Fibroblast of gingiva (primary cell): Measurements from ENCODE around the gene HMX1.

Source experiments
- DNase-seq: peaks from one replicate; pipeline ENCODE4 v3.0.0-alpha.2; 2011; ENCODE audit warnings: low read depth

Gene HMX1

DNA sequence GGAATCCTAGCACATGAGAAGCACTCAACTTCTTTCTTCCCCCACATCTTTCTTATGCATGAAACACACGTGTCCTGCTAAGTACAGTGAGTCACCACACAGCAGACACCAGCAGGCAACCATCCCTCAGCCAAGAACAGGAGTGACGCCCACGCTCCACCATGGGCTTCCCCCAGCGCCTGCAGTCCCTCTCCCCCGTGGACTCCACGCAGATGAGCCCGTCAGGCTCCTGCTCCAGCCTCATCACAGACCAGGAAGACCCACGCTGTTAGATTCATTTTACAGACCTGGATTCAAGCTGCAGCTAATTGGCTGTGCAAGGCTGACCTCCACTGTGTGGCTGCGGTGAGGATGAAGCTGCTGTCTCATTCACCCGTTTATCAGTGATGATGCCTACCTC, 16.7 kb downstream of the HMX1 start:
- no peak for DNase-seq

DNA sequence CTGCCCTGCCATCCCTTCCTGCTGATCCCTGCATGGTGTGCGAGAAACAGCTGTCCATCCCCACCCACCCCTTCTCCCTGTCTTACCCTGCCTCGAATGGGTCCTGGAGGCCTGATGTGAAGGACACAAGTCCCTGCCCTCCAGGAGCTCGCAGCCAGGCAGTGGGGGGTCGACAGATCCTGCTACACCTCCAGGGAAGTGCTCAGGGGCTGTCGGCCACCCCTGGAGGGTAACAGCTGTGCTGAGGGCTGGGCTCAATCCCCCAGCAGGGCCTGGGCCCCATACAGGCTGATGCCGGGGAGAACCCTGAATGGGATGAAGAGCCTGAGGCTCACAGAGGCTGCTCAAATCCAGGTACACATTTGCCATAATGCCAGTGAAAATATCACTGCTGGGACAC, 17.6 kb downstream of the HMX1 start:
- no peak for DNase-seq

DNA sequence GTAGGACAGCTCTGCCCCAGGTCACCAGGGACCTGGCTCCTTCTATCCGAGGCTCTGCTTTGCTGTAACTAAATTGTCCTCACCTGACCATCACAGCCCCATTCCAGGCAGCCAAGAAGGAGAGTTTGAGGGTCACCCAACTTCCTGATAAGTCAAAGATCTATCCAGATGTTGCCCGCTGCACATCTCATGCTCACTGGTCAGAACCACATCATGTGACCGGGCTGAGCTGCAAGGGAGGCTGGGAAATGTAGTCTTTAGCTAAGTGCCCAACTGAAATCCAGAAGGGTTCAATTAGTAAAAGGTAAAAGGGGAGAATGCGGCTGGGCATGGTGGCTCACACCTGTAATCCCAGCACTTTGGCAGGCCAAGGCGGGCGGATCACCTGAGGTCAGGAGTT, 18.4 kb downstream of the HMX1 start:
- no peak for DNase-seq

DNA sequence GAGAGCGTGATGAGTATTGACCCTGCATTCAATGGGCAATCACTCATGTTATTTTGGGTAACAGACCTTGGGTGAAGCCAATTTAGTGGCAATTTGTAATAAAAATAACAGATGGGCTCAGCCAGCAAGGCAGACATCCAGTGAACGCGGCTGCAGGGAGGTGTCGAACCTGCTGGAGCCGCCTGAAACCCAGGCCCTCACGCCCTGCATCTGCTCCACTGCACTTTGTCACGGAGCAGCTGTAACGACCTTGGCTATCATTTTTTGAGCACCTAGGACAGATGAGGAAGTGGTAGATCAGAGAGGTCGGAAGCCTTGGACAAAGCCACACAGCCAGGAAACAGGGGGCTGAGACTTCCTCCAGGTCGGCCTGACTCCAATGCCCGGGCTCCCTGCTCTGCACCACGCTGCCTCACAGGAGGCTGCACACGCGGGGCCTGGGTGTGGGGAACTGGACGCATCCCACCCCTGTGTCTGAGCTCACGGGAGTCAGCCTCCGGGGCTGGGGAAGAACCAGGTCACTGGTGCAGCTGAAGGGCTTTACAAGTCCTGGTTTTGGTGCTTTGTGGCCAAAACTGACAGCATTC, 19.4 kb downstream of the HMX1 start:
- no peak for DNase-seq

DNA sequence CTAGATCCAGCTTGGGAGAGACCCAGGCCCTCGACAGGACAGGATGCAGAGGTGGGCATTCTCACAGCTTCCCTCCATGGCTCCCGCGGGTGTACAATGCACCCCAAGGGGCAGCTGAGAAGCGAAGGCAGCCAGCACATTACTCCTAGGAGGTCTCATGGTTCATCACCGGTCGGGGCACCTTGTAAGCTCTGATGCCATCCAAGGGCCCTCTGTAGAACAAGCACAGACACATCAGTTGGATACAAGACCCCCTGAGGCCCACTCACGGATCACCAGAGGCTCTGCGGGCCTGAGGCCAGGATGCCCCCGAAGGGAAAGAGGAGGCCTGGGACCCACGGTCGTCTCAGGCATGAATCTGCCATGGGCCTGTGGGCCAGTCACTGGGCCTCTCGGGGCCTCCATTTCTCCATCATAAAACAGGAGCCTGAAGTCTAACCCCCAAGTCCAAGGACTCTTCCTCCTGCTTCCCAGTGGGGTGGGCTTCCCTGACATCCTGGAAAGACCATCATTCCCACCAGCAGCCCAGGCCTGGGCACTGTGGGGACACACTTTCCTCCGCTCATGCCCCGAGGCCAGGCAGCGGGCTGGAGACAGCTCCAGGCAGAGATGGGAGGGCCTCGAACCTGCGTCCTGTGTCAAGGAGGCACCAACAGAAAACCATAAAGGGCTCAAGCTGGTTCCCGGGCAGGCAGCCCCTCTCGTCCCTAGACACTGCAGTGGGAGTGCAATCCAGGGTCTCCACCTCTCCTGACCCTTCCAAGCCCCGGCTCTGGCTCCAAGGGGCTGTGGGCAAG, 20.1 kb downstream of the HMX1 start:
- DNase-seq = no peak

DNA sequence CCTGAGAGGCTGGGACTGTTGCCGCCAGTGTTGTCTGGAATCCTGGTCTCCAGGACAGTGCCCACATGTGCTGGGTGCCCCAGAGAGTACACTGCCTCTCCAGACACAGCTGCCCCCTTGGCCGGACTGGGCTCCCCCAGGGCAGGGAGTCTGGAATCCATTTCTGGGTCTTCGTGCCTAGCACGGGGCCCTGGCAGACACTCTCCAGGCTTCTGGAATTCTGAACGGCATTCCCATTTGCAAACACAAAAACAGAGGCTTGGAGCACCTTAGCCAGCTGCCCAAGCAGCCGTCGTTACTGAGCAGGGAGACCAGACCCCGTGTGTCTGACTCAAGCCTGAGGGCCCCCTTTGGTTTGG, 20.8 kb downstream of the HMX1 start:
- DNase-seq = no peak

DNA sequence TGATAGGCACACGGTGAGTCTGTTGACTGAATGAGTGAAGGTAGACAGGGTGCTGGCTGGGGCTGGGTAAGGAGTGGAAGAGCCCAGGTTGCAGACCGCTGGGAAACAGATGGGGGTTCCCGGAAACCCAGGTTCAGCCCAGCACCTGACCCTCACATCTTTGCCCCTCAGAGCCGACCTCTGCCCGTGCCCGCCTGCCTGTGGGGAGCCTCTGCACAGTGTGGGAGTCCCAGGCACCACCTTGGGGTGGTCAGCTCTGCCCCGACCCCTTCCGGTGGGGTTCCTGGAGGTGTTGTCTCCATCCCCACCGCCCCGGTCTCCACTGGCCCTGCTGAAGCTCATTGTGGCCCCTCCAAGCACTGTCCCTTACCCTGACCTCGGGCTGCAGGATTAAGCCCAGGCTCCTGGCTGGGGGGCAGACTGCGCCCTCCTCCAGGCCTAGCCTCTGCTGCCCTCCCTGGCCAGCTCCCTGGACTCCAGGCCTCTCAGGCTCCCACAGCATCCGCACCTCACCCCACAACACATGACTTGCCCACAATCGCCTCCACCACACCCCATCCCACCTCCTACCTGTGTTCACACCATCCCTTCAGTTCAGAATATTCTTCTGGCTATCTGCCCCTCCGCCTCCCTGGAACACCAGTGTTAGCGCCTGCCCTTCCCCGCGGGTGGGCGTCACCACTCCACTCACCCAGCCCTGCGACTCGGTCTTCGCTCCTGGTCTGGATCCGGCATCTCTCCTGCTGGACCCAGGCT, 21.4 kb downstream of the HMX1 start:
- no peak for DNase-seq

DNA sequence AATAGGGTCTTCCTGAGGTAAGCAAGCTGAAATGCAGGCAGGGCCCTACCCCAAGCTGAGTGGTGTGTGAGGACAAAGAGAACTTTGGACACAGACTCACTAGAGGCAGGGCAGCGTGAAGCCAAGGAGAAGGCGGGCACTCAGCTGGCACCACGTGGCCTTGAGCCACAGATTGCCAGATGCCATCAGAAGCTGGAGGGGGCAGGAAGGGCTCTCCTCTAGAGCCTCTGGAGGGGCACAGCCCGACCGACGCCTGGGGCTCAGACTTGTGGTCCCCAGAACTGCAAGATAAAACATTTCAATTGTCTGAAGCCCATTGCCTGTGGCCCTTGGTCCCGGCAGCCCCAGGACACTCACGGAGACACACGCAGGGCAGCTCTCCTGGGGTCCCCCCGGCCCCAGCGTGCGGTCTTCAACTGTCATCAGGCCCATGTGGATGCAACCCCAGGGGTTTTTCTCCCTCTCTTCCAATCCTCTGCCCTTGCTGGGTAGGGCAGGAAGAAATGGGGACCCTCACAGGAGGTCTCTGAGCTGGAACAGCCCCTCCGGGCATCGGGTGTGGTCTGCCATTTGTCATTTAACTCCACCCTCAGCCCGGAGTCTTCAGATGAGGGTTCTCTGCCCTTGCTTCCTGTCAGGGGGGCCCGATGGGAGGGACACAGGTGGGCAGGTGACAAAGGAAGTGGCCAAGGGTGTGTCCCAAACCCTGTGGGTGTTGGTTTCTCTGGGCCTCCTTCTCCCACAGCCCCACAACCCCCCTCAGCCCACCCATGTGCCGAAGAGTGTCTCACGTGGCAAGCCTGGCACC, 22.2 kb downstream of the HMX1 start:
- DNase-seq = no peak

DNA sequence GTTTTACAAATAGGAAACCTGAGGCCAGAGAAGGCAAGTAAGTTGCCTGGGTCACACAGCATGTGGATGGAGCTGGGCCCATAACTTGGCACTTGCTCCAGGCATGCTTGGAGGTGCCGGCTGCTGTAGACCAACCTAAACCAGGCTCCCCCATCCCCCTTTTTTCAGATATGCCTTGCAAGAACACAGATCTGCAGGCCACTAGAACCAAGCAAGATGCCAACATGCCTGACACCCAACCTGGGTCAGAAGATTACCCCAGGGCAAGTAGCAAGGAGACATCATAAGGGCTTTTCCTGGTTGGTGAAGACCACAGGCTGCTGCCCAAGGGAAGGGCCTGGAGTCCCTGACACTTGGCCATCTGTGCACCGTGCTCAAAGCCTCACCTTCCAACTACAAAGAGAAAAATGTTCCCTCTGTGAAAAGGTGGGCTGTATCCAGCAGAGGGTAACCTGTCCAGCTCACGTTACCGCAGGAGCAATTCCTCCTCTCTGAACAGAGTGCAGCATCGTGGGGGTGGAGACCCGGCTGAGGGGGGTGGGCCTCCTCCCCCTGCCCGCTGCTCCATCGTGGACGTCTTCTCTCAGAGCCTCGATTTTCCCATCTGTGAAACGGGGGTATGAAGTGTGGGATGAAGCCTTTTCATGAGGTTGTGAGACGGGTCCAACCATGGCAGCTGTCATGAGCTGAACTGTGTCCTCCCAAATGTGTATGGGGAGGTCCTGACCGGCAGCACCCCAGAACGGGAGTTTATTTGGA, 23.0 kb downstream of the HMX1 start:
- no peak for DNase-seq

DNA sequence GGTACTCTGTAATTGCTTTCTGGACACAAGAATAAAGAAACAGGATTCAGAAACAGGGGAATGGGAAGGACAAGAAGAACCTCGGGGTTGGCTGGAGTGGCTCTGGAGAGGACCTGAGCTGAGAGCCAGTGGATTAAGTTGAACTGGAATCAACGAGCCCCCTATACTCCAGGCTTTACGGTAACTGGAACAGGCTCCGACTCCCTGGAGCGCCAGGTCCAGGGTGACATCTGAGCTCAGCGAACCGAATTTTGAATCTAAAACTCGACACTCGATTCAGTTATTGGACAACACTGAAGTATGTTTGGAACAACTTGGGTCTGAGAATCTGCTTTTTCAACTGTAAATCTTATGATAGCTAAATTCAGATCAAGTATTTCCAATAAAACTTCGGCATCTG, 23.9 kb downstream of the HMX1 start:
- DNase-seq = no peak

DNA sequence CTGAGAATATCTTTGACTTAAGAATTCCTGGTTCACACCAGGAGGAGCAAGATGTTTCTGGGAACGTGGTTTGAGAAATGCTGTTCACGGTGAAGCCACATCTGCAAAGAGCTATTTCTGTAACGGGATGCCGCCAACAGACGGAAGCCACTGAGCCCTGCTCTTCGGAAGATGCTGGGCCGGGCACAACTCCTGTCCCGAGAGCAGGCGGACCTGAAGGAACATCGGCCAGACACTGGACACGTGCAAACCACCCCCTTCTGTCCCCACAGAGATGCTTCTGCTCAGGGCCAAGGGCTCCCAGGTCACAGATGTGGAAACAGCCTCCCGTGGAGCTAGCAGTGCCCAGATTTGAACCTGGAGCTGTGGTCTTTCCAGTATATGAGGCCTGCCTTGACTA, 24.3 kb downstream of the HMX1 start:
- DNase-seq = no peak

DNA sequence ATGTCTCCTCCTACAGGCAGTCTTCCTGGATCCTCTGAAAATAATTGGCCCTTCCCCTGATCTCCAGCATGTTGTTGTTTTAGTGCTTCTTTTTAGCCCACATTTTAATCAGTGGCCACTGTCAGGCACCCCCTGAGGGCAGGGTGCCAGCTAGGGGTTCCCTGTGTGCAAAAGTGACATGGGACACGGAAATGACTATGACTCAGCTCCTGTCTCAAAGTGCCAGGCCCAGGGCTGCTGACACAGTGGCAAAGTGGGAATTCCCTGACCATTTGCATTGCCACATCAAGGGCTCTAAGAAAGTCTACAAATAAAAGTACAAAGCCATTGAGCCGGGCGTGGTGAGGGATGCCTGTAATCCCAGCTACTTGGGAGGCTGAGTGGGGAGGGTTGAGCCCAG, 24.8 kb downstream of the HMX1 start:
- no peak for DNase-seq

DNA sequence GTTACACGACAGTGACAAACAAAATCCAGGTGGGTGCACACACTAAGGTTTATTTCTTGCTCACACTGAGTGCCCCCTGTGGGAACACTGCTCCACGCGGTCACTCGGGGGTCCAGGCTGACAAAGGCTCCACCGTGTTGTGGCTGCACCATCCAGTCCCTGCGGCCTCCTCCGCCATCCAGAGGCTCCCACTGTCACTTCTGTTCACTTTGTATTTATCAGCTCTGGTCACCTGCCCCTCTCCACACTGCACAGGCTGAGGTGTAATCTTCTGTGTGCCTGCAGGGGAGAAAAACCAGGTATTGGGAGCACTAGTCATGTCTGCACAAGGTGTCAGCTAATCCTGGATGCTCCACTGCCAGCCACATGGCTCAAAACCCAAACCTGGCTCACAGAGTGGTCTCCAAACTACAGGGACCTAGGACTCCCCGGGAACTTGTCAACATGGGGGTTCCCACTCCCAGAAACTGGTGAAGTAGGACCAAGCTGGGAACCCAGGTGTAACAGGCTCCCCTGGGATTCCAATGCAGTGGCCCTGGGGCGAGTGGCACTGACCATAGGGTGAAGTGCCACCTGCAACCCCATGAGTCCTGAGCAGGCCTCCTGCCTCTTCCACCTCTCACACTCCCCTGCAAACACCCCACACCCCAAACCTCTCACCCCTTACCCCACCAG, 25.5 kb downstream of the HMX1 start:
- no peak for DNase-seq

DNA sequence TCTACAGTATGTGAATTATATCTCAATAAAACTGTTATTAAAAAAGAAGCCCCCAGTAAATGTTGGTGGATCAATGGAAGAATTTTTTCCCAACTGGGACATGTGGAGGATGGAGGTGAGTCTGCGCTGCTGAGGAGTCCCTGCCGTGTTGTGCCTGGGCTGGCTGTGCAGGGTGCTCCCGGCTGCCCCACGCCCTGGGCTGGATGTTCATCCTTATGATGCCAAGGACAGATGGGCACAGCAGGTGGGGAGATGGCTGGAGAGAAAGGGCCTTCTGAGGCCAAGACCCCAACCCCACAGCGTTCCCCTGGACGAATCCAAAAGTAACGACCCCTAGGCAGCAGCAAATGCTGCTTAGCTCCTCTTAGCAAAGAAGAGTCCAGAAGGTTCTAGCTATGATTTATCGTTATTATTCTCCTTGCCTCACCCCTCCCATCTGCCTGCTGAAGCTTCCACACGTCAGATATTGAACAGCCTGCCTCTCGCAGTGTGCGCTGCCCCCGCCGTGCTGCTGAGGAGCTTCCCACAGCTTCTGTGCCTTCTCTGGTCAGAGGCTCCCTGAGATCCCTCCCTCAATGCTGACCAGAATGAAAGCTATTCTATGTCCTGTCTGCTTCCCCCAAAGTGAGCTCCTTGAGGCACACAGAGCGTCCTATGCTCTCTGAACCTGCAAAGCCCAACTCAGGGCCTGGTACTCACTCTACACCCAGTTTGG, 26.5 kb downstream of the HMX1 start:
- DNase-seq = no peak

DNA sequence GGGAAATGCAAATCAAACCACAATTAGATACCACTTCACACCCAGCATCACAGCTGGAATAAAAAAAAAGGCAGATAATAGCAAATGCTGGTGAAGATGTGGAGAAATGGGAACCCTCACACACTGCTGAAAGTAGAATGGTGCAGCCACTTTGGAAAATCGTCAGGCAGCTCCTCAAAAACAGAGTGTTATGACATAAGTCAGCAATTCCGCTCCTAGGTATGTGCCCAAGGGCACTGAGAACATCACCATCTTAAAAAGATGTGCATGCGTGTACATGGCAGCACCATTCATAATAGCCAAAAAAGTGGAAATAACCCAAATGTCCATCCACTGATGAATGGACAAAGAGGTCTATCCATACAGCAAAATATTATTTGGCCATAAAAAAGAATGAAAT, 28.0 kb downstream of the HMX1 start:
- no peak for DNase-seq

DNA sequence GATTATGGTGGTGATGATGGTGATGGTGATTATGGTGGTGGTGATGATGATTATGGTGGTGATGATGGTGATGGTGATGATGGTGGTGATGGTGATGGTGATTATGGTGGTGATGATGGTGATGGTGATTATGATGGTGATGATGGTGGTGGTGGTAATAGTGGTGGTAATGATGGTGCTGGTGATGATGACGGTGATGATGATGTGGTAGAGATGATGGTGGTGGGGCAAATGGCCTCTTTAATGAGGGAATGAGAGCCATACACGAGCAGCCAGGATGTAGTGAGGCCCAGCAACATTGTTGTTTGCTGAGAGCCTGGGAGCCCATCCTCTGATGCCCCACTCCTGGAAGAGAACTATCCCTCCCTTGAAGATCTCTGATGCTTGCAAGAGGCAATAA, 29.0 kb downstream of the HMX1 start:
- no peak for DNase-seq

DNA sequence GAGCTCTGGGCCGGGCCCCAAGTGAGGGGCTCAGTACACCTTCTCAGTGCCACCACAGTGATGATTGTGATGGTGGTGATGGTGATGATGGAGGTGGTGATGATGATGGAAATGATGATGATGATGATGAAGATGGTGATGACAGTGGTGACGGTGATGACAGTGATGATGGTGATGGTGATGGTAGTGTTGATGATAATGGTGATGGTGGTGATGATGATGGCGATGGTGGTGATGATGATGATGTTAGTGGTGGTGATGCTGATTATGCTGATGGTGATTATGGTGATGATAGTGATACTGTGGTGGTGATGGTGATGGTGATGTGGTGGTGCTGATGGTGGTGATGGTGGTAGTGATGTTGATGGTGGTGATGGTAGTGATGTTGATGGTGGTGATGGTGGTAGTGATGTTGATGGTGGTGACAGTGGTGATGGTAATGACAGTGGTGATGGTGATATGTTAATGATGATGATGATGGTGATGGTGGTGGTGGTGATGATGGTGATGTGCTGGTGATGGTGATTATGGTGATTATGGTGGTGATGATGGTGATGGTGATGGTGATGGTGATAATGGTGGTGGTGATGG, 29.9 kb downstream of the HMX1 start:
- DNase-seq = no peak

DNA sequence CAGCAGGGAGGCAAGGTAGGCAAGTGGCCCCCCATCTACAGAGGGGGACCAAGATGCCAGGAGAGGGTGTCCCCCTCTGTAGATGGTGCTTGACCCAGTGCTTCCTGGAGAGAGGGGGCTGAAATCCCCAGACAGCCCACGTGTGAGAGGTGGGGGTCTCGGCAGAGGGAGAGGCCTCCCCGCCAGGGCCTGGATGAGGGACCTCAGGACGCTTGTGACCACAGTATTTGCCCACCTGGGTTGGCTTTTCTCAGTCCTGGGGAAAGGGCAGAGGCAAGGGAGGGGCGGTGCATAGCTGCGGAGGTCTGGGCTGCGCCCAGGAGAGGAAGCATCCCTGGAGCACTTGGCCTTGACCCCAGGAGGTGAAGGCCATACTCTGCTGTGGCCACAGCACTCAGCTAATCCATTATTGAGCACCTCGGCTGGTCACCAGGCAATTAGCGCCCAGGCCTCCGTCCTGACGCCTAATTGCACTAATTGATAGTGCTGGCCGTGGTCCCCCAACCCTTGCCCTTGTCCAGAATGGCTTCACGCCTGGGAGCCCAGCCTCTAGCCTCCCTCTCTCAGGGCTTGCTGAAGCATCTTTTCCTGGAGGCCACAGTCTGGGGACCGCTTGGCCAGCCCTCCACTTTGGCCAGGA, 30.7 kb downstream of the HMX1 start:
- no peak for DNase-seq

DNA sequence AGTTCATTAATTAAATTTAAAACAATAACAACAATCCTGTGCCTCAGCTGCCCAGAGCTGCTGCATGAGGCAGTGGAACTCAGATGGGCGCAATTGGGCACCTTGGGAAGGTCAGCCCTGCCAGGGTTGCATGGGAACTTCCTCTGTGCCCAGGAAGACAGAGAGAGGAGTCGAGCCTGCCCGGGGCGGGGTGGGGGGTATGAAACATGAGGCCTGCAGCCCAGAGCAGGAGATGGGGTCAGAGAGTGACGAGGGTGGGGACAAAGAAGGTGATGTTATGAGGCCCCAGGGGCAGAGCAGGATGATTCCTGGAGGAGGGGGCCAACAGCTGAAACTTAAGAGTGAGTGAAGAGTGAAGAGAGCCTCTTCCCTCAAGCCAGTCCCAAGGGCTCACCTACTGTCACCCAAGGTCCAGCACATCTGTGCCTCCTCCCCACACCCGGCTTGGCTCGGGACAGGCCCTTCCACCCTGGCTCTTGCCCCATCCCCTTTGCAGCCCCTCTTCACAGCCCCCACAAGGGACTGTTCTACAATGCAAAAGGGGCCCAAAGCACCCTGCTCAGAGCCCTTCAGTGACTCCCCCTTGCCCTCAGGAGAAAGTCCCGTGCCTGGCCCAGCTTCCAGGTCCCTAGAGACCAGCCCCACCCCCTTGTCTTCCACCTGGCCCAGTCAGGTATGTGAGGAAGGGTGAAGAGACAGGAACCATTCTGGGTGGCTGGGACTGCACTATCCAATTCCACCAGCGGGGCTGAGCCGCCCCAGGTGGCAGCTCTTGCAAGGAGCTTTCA, 31.4 kb downstream of the HMX1 start:
- DNase-seq = no peak
